Thymus (tissue), 11 donors: ENCODE data around the gene PRDM15. TPM values are rescaled to one million over a fixed set of nuclear protein-coding genes. Genes with fewer than 3 reads are reported as not detected.
A peak's percentile ranks its signal among the peaks of the same experiment; 100 is the strongest.

Source experiments
- DNase-seq, 9 donors: peaks; one replicate each; pipeline ENCODE4 v3.0.0-alpha.2; 2013; ENCODE audit warnings: low spot score in 9 of 9, low read depth in 6 of 9, missing footprints in 1 of 9
- H3K27ac ChIP-seq, 2 donors: one replicate each; pipeline ENCODE4 v1.5.1; 2013; ENCODE audit warnings: control low read depth in 1 of 2, low read depth in 1 of 2, low read length in 1 of 2, mild to moderate bottlenecking in 1 of 2, moderate library complexity in 1 of 2
- H3K27me3 ChIP-seq, 2 donors: one replicate each; pipeline ENCODE4 v1.5.1; 2013; ENCODE audit warnings: low read length in 1 of 2; ENCODE audit not compliant: control insufficient read depth in 2 of 2, insufficient read depth in 1 of 2
- H3K36me3 ChIP-seq, 2 donors: one replicate each; pipeline ENCODE4 v1.5.1; 2013; ENCODE audit warnings: low read length in 1 of 2, mild to moderate bottlenecking in 1 of 2, moderate library complexity in 1 of 2; ENCODE audit not compliant: control insufficient read depth in 2 of 2, insufficient read depth in 2 of 2
- H3K4me1 ChIP-seq, 2 donors: one replicate each; pipeline ENCODE4 v1.5.1; 2013; ENCODE audit warnings: low read length in 2 of 2; ENCODE audit not compliant: control insufficient read depth in 2 of 2, insufficient read depth in 2 of 2
- H3K4me3 ChIP-seq, 2 donors: one replicate each; pipeline ENCODE4 v1.5.1; 2013; ENCODE audit warnings: low read length in 2 of 2, control low read depth in 1 of 2, mild to moderate bottlenecking in 1 of 2
- H3K9me3 ChIP-seq, 2 donors: one replicate each; pipeline ENCODE4 v1.5.1; 2013; ENCODE audit warnings: low read length in 1 of 2, mild to moderate bottlenecking in 1 of 2; ENCODE audit not compliant: control insufficient read depth in 2 of 2, insufficient read depth in 1 of 2
- whole genome bisulfite sequencing: extraction: QIAGEN DNeasy Blood & Tissue Kit; methylation state at CpG from one replicate; pipeline ENCODE4 v1.1.7; 2013; 5-methylcytosine and 5-hydroxymethylcytosine counted together
- polyA plus RNA-seq: library from polyadenylated mRNA; stranded (reverse); fragments of 200-250 nt; gene quantifications from one replicate; pipeline ENCODE4 v1.2.3, GENCODE V29; 2013
- total RNA-seq: library from RNA; stranded (reverse); fragments of 120-200 nt; gene quantifications from one replicate; pipeline ENCODE4 v1.2.4, GENCODE V29; 2013
- donor health status: healthy.

The PRDM15 gene
- total and polyA plus RNA-seq, 2 donors = 4.0 to 6.1 TPM

- peaks cover 24 to 59% of the 10 kb centered on the region in 2 donors for H3K4me1 ChIP-seq
- 31% methylated on average over 25 of the region's 25 CpGs for WGBS
- no peaks in the 10 kb centered on the region for H3K9me3 ChIP-seq
- H3K27me3 ChIP-seq = no peaks in the 10 kb centered on the region
- no peak overlapping the region for H3K4me3 ChIP-seq
- peak in 5 of 9 donors; percentile 22 to 80 (median 47) for DNase-seq
- H3K27ac ChIP-seq = peak overlapping the region in 1 of 2 donors; percentile 70
- peaks cover 3 to 25% of the 10 kb centered on the region in 2 donors for H3K36me3 ChIP-seq
These were observed 20.5 kb upstream of the PRDM15 start for GRCh38 chr21:41899426-41900202.

- Histone ChIP-seq H3K36me3 (peaks cover 3 to 25% of the 10 kb centered on the region in 2 donors), H3K27me3 (no peaks in the 10 kb centered on the region), H3K4me1 (peaks cover 24 to 59% of the 10 kb centered on the region in 2 donors), H3K27ac (peak overlapping the region in 1 of 2 donors; percentile 70), H3K4me3 (no peak overlapping the region), H3K9me3 (no peaks in the 10 kb centered on the region)
- DNase-seq = no peak
- WGBS = 90% methylated on average over 17 of the region's 17 CpGs
These were observed 19.9 kb upstream of the PRDM15 start for GRCh38 chr21:41898998-41899397.

GRCh38 chr21:41897700-41898099 is 18.6 kb upstream of the PRDM15 start:
- Histone ChIP-seq H3K4me3 (no peak overlapping the region), H3K36me3 (peaks cover under 1 to 25% of the 10 kb centered on the region in 2 donors), H3K27ac (no peak overlapping the region), H3K4me1 (peaks cover 24 to 59% of the 10 kb centered on the region in 2 donors), H3K9me3 (no peaks in the 10 kb centered on the region), H3K27me3 (no peaks in the 10 kb centered on the region)
- 94% methylated on average over 8 of the region's 8 CpGs for WGBS
- no peak for DNase-seq

- Histone ChIP-seq H3K36me3 (peaks cover 3 to 22% of the 10 kb centered on the region in 2 donors), H3K4me1 (peaks cover 24 to 59% of the 10 kb centered on the region in 2 donors), H3K9me3 (no peaks in the 10 kb centered on the region), H3K4me3 (no peak overlapping the region), H3K27me3 (no peaks in the 10 kb centered on the region), H3K27ac (no peak overlapping the region)
- no peak for DNase-seq
- 83% methylated on average over 11 of the region's 11 CpGs for WGBS
These were observed 18.0 kb upstream of the PRDM15 start for GRCh38 chr21:41897047-41897669.

GRCh38 chr21:41895643-41896493 is 16.7 kb upstream of the PRDM15 start:
- Histone ChIP-seq H3K4me1 (peaks cover 24 to 53% of the 10 kb centered on the region in 2 donors), H3K27ac (peak overlapping the region in 1 of 2 donors; percentile 20), H3K4me3 (no peak overlapping the region), H3K9me3 (peaks cover 0 to 2% of the 10 kb centered on the region in 2 donors), H3K27me3 (no peaks in the 10 kb centered on the region), H3K36me3 (peaks cover 3 to 11% of the 10 kb centered on the region in 2 donors)
- 20% methylated on average over 22 of the region's 22 CpGs for WGBS
- peak in 6 of 9 donors; percentile 37 to 81 (median 50) for DNase-seq

- no peak for DNase-seq
- WGBS = 86% methylated on average over 13 of the region's 13 CpGs
- peaks cover 3 to 6% of the 10 kb centered on the region in 2 donors for H3K36me3 ChIP-seq
These were observed 15.9 kb upstream of the PRDM15 start for GRCh38 chr21:41894922-41895557.

GRCh38 chr21:41894511-41894910 is 15.4 kb upstream of the PRDM15 start:
- Histone ChIP-seq H3K36me3 (peaks cover 3 to 6% of the 10 kb centered on the region in 2 donors), H3K9me3 (peaks cover 0 to 2% of the 10 kb centered on the region in 2 donors), H3K27ac (no peak overlapping the region), H3K4me3 (no peak overlapping the region), H3K4me1 (peaks cover 17 to 40% of the 10 kb centered on the region in 2 donors), H3K27me3 (no peaks in the 10 kb centered on the region)
- no peak for DNase-seq
- 97% methylated on average over 9 of the region's 9 CpGs for WGBS

More at GRCh38 chr21:41894922-41895557, 15.9 kb upstream of the PRDM15 start:
- Histone ChIP-seq H3K27ac (no peak overlapping the region), H3K4me3 (no peak overlapping the region), H3K4me1 (peaks cover 20 to 46% of the 10 kb centered on the region in 2 donors), H3K27me3 (no peaks in the 10 kb centered on the region), H3K9me3 (peaks cover 0 to 2% of the 10 kb centered on the region in 2 donors)

GRCh38 chr21:41892726-41893125 is 13.6 kb upstream of the PRDM15 start:
- peaks cover 0 to 2% of the 10 kb centered on the region in 2 donors for H3K9me3 ChIP-seq
- DNase-seq = no peak
- H3K4me3 ChIP-seq = no peak overlapping the region
- H3K36me3 ChIP-seq = peaks cover 2 to 3% of the 10 kb centered on the region in 2 donors
- H3K27me3 ChIP-seq = no peaks in the 10 kb centered on the region
- H3K4me1 ChIP-seq = peaks cover 12 to 23% of the 10 kb centered on the region in 2 donors
- 97% methylated on average over 16 of the region's 16 CpGs for whole genome bisulfite sequencing
- H3K27ac ChIP-seq = no peak overlapping the region
